Thyroid gland (tissue), 4 donors: Measurements from ENCODE around the gene NAA60.

Experiments
- POLR2A ChIP-seq, 2 donors: fragments of 450-650 bp; IDR thresholded peaks; one replicate each; pipeline ENCODE4 v1.6.1; 2017; ENCODE audit warnings: antibody characterized with exemption in 2 of 2, mild to moderate bottlenecking in 2 of 2, moderate library complexity in 1 of 2
- TF ChIP-seq, protein P1 (sequence below), 6 experiments: fragments of 200-600 bp in 3 of 6; fragments of 450-650 bp in 3 of 6; sonication (generic) in 3 of 6; IDR thresholded peaks; one replicate each; pipeline ENCODE4 v1.5.1; 2016 to 2019; ENCODE audit warnings: antibody characterized with exemption in 6 of 6, mild to moderate bottlenecking in 2 of 6, inconsistent platforms in 1 of 6, moderate library complexity in 1 of 6

DNA sequence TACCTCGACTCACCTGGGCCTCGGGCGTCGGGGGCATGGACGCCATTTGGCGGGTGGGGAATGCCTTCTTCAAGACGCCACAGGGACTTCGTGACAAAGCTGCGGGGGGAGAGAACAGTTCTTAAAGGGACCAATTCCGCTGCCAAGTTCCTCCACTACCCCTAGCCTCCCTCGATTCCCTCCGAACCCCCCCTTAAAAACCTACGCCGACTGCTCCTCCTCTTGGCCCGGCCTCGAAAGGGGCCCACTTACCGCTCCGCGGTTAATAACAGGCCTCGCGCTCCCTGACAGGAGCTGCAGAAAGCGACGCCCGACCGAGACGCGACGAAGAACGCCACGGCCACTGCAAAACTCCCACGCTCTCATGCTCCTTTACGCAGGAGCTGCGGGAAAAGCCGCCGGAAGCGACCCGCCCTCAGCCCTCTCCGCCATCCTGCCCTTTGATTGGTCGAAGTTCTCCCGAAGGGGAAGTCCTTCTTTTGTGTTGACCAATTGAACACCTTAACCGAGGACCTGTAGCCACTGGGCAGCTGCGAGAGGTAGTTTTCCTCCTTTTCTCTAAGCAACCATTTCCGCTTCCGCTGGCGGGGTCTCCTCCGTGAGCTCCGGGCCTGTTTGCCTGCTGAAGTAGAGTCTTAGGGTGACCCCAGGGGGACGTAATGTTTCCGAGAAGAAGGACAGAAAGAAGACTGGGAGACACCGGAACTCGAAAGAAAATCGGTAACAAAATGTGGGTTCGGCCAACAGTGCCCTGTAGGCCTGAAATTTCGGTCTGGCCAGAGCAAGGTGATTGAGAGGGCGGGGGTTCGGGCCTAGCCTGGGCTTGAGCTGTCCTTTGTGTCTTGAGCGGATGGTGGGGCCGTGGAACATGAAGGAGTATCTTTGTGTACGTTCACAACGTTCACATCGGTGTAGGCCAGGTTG is at the start of gene NAA60, which contains the start of gene ZNF597:
- TF ChIP-seq, protein P1, sequence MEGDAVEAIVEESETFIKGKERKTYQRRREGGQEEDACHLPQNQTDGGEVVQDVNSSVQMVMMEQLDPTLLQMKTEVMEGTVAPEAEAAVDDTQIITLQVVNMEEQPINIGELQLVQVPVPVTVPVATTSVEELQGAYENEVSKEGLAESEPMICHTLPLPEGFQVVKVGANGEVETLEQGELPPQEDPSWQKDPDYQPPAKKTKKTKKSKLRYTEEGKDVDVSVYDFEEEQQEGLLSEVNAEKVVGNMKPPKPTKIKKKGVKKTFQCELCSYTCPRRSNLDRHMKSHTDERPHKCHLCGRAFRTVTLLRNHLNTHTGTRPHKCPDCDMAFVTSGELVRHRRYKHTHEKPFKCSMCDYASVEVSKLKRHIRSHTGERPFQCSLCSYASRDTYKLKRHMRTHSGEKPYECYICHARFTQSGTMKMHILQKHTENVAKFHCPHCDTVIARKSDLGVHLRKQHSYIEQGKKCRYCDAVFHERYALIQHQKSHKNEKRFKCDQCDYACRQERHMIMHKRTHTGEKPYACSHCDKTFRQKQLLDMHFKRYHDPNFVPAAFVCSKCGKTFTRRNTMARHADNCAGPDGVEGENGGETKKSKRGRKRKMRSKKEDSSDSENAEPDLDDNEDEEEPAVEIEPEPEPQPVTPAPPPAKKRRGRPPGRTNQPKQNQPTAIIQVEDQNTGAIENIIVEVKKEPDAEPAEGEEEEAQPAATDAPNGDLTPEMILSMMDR (IDR thresholded peaks at IDR 0.05), result no peak
- peak in 1 of 2 donors; percentile 48 for TF ChIP-seq POLR2A (IDR thresholded peaks at IDR 0.05)
